ENCODE measurements around the gene TCF12.

DNA sequence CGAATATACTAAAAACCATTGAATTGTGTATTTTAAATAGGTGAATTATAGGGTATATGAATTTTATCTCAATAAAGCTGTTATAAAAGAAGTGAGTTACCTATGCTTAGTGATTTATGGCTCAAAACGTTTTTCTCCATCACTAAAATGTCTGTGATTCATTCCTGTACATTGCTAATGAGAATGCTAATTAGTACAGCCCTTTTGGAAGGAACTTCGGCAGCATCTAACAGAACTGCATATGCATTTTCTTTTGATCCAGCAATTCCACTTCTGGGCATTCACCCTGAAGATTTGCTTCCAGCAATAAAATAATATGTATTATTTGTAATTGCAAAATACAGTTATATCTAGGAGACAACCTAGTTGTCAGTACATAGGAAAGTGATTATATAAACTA lies 53.6 kb downstream of the TCF12 start:
- TF ChIP-seq CTCF (IDR thresholded peaks at IDR 0.05) (no peak), POLR2A (IDR thresholded peaks at IDR 0.05) (no peak)
